ENCODE results near the gene IL5. TPM values are rescaled to one million over a fixed set of nuclear protein-coding genes. Genes with fewer than 3 reads are reported as not detected.

Gene IL5
- total RNA-seq, 3 donors from 2014 or later: 3.6 to 24.1 (median 17.5) TPM

DNA sequence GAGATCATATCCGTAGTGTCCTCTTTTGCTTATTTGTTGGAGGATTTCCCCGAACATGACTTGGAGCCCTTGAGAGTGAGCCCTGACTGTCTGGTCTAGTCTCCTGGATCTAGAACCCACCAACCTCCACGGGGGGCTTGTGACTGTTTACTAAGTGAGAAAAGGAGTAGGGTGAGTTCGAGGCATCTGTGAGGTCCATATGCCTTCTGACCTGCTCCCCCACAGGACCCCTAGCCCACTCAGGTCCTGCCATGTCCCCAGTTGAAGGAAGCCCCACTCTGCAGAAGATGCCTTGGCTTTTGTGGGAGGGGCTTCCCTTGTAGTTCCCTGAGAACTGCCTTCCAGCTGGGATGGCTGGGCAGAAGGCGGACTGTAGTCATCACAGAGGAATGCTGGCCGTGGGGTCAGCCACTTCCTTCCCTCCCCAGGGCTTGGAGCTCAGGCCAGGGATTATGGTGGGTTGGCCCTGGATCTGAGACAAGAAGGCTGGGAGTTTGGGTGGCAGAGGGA is 45.8 kb downstream of the IL5 start:
- Mint-ChIP-seq H3K4me1 (ENCODE audit: low read depth) (peaks cover 68% of the 10 kb centered on the region), H3K27me3 (ENCODE audit: low read depth) (no peaks in the 10 kb centered on the region), H3K4me3 (peak overlapping the region; percentile 90), H3K9me3 (no peaks in the 10 kb centered on the region), H3K36me3 (ENCODE audit: insufficient read depth) (no peaks in the 10 kb centered on the region)
- DNase-seq (peak; percentile 5), ATAC-seq (no peak)

DNA sequence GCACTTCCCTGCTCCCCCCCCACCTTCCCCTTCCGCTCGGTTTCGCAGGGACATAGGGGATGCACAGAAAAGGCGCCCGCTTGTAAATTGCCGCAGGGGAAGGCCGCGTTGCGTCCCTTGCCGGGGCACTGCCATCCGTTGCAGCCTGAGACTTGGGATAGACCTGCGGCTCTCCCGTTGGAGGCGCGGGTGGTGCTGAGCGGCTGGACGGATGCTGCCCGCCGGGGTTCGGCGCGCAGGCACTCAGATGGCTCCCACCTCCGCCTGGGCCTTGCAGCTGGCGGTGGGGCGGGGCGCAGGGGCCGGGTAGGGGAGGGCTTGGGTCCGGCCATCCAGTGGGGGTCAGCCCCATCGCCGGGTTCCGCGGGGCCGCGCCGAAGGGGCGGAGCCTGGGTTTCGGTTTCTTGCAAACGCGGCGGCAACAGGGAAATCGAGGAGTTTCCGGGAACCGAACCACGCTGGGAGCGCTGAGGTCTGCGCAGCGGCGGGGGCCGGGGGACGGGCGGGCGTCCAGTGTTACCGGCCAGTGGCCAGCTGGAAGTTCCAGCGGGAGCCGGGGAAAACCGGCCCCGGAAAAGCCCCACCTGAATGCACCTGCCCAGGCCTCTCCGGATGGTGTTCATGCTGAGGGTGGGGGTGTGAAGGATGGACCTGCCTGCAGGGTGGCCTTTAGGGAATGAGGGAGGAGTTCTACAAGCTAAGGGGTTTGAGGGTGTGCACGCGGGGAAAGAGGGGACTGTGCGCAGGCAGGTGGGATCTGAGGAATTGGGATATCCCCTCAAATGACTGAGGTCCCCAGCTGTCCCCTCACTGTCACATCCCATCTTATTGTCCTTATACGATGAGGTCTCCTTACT is 46.5 kb downstream of the IL5 start:
- peak; percentile 5 for ATAC-seq
- Mint-ChIP-seq H3K27me3 (ENCODE audit: low read depth) (no peaks in the 10 kb centered on the region), H3K4me3 (peak overlapping the region; percentile 90), H3K4me1 (ENCODE audit: low read depth) (peaks cover 74% of the 10 kb centered on the region), H3K36me3 (ENCODE audit: insufficient read depth) (no peaks in the 10 kb centered on the region), H3K9me3 (no peaks in the 10 kb centered on the region)
- peak; percentile 68 for DNase-seq

DNA sequence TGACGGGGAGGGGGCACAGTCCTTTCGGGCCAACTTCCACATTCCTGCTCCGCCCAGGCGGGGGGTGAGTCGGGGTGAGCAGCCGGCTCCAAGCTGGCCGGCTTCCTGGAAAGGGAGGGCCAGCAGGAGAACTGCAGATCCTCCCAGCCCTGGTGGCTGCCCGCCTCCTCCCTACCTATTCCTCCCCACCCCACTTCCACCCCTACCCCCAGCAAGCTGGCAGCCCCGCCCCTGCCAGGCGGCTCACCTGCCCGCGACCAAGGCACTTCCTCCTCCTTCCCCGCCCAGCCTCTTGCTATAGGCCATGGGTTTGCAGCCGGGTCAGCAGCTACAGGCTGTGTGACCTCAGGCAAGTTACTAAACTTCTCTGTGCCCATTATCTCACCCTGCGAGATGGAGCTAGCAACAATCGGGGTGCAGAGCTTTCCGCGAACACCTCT is 47.1 kb downstream of the IL5 start:
- peaks cover 77% of the 10 kb centered on the region for H3K4me1 Mint-ChIP-seq (ENCODE audit: low read depth)
- peak; percentile 56 to 57 for ATAC-seq
- DNase-seq: peak; percentile 86
- no peaks in the 10 kb centered on the region for H3K36me3 Mint-ChIP-seq (ENCODE audit: insufficient read depth)
- peak overlapping the region; percentile 90 for H3K4me3 Mint-ChIP-seq
- no peaks in the 10 kb centered on the region for H3K9me3 Mint-ChIP-seq
- no peaks in the 10 kb centered on the region for H3K27me3 Mint-ChIP-seq (ENCODE audit: low read depth)

DNA sequence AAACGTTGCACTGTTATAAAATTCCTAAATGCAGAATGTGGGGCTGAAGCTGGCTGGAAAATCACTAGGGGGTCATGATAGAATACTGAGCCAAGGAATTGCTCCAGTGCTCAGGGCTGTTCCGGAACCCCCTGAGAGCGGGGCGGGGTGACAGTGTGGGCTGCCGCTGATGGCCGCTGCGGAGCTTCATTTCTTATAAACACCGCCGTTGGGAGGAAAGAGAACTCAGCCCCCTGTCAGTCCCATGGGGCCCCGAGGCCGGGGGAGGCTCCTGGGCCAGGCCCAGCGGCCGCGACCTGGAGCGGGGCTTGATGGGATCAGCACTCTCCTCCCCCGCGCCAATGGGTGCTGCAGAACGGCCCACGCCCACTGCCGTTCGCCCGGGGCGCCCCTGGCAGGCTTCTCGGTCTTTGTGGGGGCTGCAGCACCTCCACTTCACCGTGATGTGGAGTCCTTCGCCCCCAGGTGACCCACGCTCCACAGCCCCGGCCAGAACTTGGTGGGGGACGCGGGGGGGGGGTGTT is 47.6 kb downstream of the IL5 start:
- Mint-ChIP-seq H3K36me3 (ENCODE audit: insufficient read depth) (no peaks in the 10 kb centered on the region), H3K9me3 (no peaks in the 10 kb centered on the region), H3K4me1 (ENCODE audit: low read depth) (peaks cover 76% of the 10 kb centered on the region), H3K4me3 (peak overlapping the region; percentile 90), H3K27me3 (ENCODE audit: low read depth) (no peaks in the 10 kb centered on the region)
- peak; percentile 73 for DNase-seq
- peak; percentile 42 to 49 for ATAC-seq

DNA sequence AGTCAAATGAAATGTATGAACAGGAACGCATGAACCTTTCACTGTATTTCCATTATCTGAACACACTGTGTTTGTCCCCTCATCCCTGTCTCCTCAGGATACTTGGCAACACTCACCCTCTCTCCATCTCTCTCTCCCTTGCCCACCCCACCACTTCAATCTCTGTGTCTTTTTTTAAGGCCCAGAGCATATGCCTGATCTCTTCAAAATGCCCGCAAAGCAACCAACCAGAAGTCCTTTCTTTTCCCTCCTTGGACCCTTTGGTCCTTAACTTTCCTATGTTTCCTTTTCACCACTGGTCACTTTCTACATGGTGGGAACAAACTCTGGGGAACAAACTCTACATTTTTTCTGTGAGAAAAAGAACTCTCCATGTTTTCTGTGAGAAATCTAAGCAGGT is 49.5 kb downstream of the IL5 start:
- peaks cover 62% of the 10 kb centered on the region for H3K4me1 Mint-ChIP-seq (ENCODE audit: low read depth)
- H3K27me3 Mint-ChIP-seq (ENCODE audit: low read depth): no peaks in the 10 kb centered on the region
- DNase-seq (no peak), ATAC-seq (no peak)
- H3K36me3 Mint-ChIP-seq (ENCODE audit: insufficient read depth): peaks cover 12% of the 10 kb centered on the region
- H3K4me3 Mint-ChIP-seq: peak overlapping the region; percentile 90
- no peaks in the 10 kb centered on the region for H3K9me3 Mint-ChIP-seq

DNA sequence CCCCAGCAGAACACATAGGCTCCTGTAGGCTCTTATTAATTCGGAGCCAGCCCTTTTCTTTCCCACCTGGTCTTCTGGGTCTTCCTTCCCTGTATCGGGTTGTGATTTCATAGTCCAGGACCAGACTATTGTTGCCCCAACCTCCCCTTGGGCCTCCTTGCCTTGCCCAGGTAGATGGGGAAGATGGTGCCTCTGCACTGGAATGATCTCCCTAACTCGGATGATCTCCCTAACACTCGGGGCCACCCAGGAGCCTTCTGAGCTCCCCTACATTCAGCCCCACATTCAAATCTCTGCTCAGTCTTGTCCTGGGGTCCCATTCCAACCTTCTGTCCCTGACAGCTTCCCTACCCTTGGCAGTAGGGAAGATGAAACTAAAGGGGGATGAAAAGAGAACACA is 50.1 kb downstream of the IL5 start:
- Mint-ChIP-seq H3K9me3 (no peaks in the 10 kb centered on the region), H3K36me3 (ENCODE audit: insufficient read depth) (peaks cover 18% of the 10 kb centered on the region), H3K4me3 (no peak overlapping the region), H3K4me1 (ENCODE audit: low read depth) (peaks cover 58% of the 10 kb centered on the region), H3K27me3 (ENCODE audit: low read depth) (no peaks in the 10 kb centered on the region)
- DNase-seq: no peak
- no peak for ATAC-seq

DNA sequence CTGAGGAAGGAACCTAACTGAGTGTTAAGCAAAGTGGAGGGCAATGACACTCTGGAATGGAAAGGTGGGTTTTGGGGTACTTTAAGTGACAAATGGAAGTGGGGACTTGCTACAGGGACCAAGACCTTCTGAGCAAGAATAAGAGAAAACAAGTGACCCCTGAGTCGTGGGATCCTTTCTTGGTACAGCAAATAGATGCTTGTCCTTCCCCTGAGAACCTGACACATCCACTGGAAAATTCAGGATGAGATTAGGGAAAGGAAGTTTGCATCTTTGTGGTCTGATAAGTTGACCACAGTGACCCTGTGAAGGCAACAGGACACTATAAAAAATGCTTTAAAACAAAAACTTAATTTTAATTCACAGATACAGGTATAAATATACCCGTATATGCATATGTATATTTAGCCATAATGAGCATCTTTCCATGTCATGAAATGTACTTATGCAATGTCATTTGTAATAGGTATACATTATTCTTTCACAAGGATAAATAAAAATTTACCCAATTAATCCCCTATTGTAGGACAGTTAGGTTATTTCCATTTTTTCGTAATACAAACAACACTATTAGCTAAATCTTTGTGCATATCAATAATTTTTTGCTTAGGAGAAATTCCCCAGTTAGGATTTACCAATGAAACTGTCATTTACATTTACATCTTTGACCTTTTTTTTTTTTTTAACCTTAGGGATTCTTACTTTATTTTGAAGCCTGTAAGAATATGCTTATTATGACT is 50.8 kb downstream of the IL5 start:
- peaks cover 58% of the 10 kb centered on the region for H3K4me1 Mint-ChIP-seq (ENCODE audit: low read depth)
- DNase-seq (no peak), ATAC-seq (no peak)
- H3K4me3 Mint-ChIP-seq: peak overlapping the region; percentile 89
- no peaks in the 10 kb centered on the region for H3K27me3 Mint-ChIP-seq (ENCODE audit: low read depth)
- peaks cover 25% of the 10 kb centered on the region for H3K36me3 Mint-ChIP-seq (ENCODE audit: insufficient read depth)
- no peaks in the 10 kb centered on the region for H3K9me3 Mint-ChIP-seq

Other genes with a start within 250 kb of the IL5 start
- 1 to 10 TPM; 1.4 to 2.8 (median 1.8) TPM for gene SLC22A4, start 249.1 kb downstream of the IL5 start, total RNA-seq
- 1 to 10 TPM; 4.4 to 6.3 (median 5.7) TPM for gene SLC22A5, start 173.8 kb downstream of the IL5 start, total RNA-seq
- 100 to 1,000 TPM; 342 to 390 (median 377) TPM for gene IRF1, start 52.7 kb downstream of the IL5 start, total RNA-seq
- 10 to 100 TPM; 42.7 to 46.8 (median 43.6) TPM for gene RAD50, start 13.5 kb upstream of the IL5 start, total RNA-seq
- gene IL13, start 114.7 kb upstream of the IL5 start, total RNA-seq: 10 to 100 TPM; 12.5 to 56.8 (median 26.9) TPM
- gene IL4, start 130.5 kb upstream of the IL5 start, total RNA-seq: 10 to 100 TPM; 17.9 to 45.9 (median 18.5) TPM
- 10 to 100 TPM in 2 of 3 donors, 1 to 10 TPM in 1; 9.4 to 12.9 (median 10.3) TPM for gene KIF3A, start 194.0 kb upstream of the IL5 start, total RNA-seq
- 1 to 10 TPM; 5.2 to 7.7 (median 7.4) TPM for gene CCNI2, start 203.9 kb upstream of the IL5 start, total RNA-seq
- gene SEPTIN8, start 233.7 kb upstream of the IL5 start, total RNA-seq: 10 to 100 TPM; 12.8 to 18.2 (median 13.7) TPM

All from activated T-cell treated with anti-CD3 and anti-CD28 coated beads, Interleukin-2, amount 50 U/mL, for 4 hours (primary cell).